Activated CD8-positive, alpha-beta T cell treated with anti-CD3 and anti-CD28 coated beads for 36 hours (primary cell): ENCODE results near the gene MBLAC1. TPM values are rescaled to one million over a fixed set of nuclear protein-coding genes. Genes with fewer than 3 reads are reported as not detected.
"Not testable (repeated sequence)": the region's sequence is repeated elsewhere in the genome, so short reads cannot be mapped to it uniquely, and the experiment has no call there.

Experiments used
- ATAC-seq: fragments of 200-7000 bp; cut with Tn5 transposase; one replicate; pipeline ENCODE4 v1.10.0; 2021; ENCODE audit warnings: mild to moderate bottlenecking, moderate library complexity
- CTCF ChIA-PET: fragments of 350-600 bp; sonication (Branson Sonifier 250); formaldehyde crosslinking; loops from one replicate; lab custom pipeline; 2021; ENCODE audit warnings: antibody characterized with exemption; lab: Charles Lee
- POLR2A ChIA-PET: fragments of 350-600 bp; sonication (Branson Sonifier 250); formaldehyde crosslinking; loops from one replicate; lab custom pipeline; 2021; ENCODE audit warnings: antibody characterized with exemption; lab: Charles Lee
- DNase-seq: peaks from one replicate; pipeline ENCODE4 v3.0.0-alpha.2; 2020
- H3K27ac Mint-ChIP-seq: one replicate; pipeline ENCODE4 v1.8.0; 2021; ENCODE audit warnings: mild to moderate bottlenecking, mixed read lengths
- H3K27me3 Mint-ChIP-seq: one replicate; pipeline ENCODE4 v1.8.0; 2021; ENCODE audit warnings: mixed read lengths
- H3K36me3 Mint-ChIP-seq: one replicate; pipeline ENCODE4 v1.8.0; 2021; ENCODE audit warnings: low read depth, mixed read lengths
- H3K4me1 Mint-ChIP-seq: one replicate; pipeline ENCODE4 v1.8.0; 2021; ENCODE audit warnings: low read depth, mixed read lengths
- H3K4me3 Mint-ChIP-seq: one replicate; pipeline ENCODE4 v1.8.0; 2021; ENCODE audit warnings: mild to moderate bottlenecking, moderate library complexity, mixed read lengths
- H3K9me3 Mint-ChIP-seq: one replicate; pipeline ENCODE4 v1.8.0; 2021; ENCODE audit warnings: mixed read lengths
- intact Hi-C: fragments of 100-400 bp; cut with micrococcal nuclease; formaldehyde crosslinking; loops from one replicate; pipeline ENCODE4 v1.10.0; 2022
- total RNA-seq, 2 experiments: library from RNA; stranded (reverse); gene quantifications; one replicate each; pipeline ENCODE4 v1.2.3, GENCODE V29; 2021
- TF ChIP-seq, protein P1 (sequence below): fragments of 200-600 bp; IDR thresholded peaks from one replicate; pipeline ENCODE4 v1.8.0; 2022; ENCODE audit warnings: antibody characterized with exemption, mild to moderate bottlenecking

MBLAC1 gene
- total RNA-seq, 2 experiments from 2014 or later: 1.9 to 2.1 TPM

GRCh38 chr7:100141555-100141949, 14.8 kb downstream of the MBLAC1 start:
- H3K27me3 Mint-ChIP-seq: no peaks in the 10 kb centered on the region
- ATAC-seq (no peak), DNase-seq (no peak)
- no peak overlapping the region for H3K4me3 Mint-ChIP-seq
- no peak overlapping the region for H3K27ac Mint-ChIP-seq
- CTCF ChIA-PET: interaction anchor here (1.5 to 2.0 kb wide), 3 partner anchors 9 to 76 kb away, joined by 5 to 11 read pairs (median 8); no protein-coding TSS in a partner anchor
- TF ChIP-seq, protein P1, sequence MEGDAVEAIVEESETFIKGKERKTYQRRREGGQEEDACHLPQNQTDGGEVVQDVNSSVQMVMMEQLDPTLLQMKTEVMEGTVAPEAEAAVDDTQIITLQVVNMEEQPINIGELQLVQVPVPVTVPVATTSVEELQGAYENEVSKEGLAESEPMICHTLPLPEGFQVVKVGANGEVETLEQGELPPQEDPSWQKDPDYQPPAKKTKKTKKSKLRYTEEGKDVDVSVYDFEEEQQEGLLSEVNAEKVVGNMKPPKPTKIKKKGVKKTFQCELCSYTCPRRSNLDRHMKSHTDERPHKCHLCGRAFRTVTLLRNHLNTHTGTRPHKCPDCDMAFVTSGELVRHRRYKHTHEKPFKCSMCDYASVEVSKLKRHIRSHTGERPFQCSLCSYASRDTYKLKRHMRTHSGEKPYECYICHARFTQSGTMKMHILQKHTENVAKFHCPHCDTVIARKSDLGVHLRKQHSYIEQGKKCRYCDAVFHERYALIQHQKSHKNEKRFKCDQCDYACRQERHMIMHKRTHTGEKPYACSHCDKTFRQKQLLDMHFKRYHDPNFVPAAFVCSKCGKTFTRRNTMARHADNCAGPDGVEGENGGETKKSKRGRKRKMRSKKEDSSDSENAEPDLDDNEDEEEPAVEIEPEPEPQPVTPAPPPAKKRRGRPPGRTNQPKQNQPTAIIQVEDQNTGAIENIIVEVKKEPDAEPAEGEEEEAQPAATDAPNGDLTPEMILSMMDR: no peak
- POLR2A ChIA-PET: interaction anchor here (1.0 to 1.2 kb wide), 2 partner anchors 13 to 15 kb away, joined by 3 to 5 read pairs; no protein-coding TSS in a partner anchor
- no peaks in the 10 kb centered on the region for H3K9me3 Mint-ChIP-seq
- intact Hi-C loops: no loop called here
- no peaks in the 10 kb centered on the region for H3K36me3 Mint-ChIP-seq
- H3K4me1 Mint-ChIP-seq: peaks cover 13% of the 10 kb centered on the region

GRCh38 chr7:100142461-100142860, 15.7 kb downstream of the MBLAC1 start:
- Mint-ChIP-seq H3K27ac (no peak overlapping the region), H3K27me3 (no peaks in the 10 kb centered on the region), H3K36me3 (no peaks in the 10 kb centered on the region), H3K9me3 (no peaks in the 10 kb centered on the region), H3K4me1 (peaks cover 13% of the 10 kb centered on the region), H3K4me3 (no peak overlapping the region)
- no peak for ATAC-seq
- ChIA-PET CTCF (interaction anchor here (1.0 to 2.0 kb wide), 4 partner anchors 10 to 75 kb away, joined by 3 to 11 read pairs (median 6); no protein-coding TSS in a partner anchor), POLR2A (interaction anchor here (0.7 to 1.2 kb wide), 4 partner anchors 9 to 512 kb away, joined by 3 to 5 read pairs (median 3); no protein-coding TSS in a partner anchor)
- TF ChIP-seq, protein P1: no peak
- no peak for DNase-seq
- intact Hi-C loops: no loop called here

- CTCF ChIA-PET: interaction anchor here (1.3 to 5.5 kb wide), 4 partner anchors 13 to 44 kb away, joined by 3 to 27 read pairs (median 7); partner anchors contain the start of gene TRAPPC14
- H3K27ac Mint-ChIP-seq, H3K27me3 Mint-ChIP-seq, ATAC-seq, H3K9me3 Mint-ChIP-seq, DNase-seq, H3K4me3 Mint-ChIP-seq: not testable (repeated sequence)
- Mint-ChIP-seq H3K4me1 (peaks cover 14% of the 10 kb centered on the region), H3K36me3 (peaks cover 11% of the 10 kb centered on the region)
- intact Hi-C loops: loop anchor here (5.0 kb wide), 1 partner anchor 66 kb away; no protein-coding TSS in a partner anchor
- POLR2A ChIA-PET: interaction anchor here (0.6 to 1.9 kb wide), 3 partner anchors 12 to 15 kb away, joined by 3 to 5 read pairs (median 5); no protein-coding TSS in a partner anchor
Observed at GRCh38 chr7:100146350-100146749, 19.6 kb downstream of the MBLAC1 start.

DNA sequence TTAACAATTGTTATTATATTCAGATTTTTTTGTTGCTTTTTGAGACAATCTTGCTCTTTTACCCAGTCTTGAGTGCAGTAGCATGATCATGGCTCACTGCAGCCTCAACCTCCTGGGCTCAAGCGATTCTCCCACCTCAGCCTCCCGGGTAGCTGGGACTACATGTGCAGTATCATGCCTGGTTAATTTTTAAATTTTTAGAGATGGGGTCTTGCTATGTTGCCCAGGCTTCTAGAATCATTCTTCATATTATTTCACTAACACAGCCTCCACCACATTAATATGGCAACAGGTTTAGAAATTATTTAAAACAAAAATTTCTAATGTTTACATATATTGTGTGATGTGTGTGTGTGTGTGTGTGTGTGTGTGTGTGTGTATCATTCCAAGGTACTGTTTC, 20.5 kb downstream of the MBLAC1 start:
- intact Hi-C loops: loop anchor here (5.0 kb wide), 1 partner anchor 65 kb away; no protein-coding TSS in a partner anchor
- Mint-ChIP-seq H3K9me3 (no peaks in the 10 kb centered on the region), H3K27ac (no peak overlapping the region), H3K4me1 (peaks cover 18% of the 10 kb centered on the region), H3K4me3 (no peak overlapping the region), H3K36me3 (peaks cover 17% of the 10 kb centered on the region), H3K27me3 (no peaks in the 10 kb centered on the region)
- ATAC-seq (no peak), DNase-seq (no peak)
- CTCF ChIA-PET: interaction anchor here (1.3 to 5.5 kb wide), 5 partner anchors 9 to 43 kb away, joined by 3 to 27 read pairs (median 8); partner anchors contain the start of gene TRAPPC14
- POLR2A ChIA-PET: interaction anchor here (0.7 to 1.9 kb wide), 6 partner anchors 9 to 740 kb away, joined by 3 to 5 read pairs (median 4); partner anchors contain the start of gene GPC2
- TF ChIP-seq, protein P1: no peak

DNA sequence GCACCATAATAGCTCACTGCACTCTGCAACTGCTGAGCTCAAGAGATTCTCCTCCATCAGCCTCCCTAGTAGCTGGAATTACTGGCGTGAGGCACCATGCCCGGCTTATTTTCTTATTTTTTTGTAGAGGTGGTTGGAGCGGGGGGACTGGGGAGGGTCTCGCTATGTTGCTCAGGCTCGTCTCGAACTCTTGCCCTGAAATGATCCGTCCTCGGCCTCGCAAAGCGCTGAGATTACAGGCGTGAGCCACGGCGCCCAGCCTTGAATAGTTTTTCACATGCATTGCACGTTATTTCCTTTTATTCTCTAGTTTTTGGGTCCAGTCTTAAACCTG, 21.4 kb downstream of the MBLAC1 start:
- no peak for DNase-seq
- peaks cover 24% of the 10 kb centered on the region for H3K36me3 Mint-ChIP-seq
- peak overlapping the region; percentile 99 for H3K27ac Mint-ChIP-seq
- H3K4me3 Mint-ChIP-seq: peak overlapping the region; percentile 99
- H3K27me3 Mint-ChIP-seq: no peaks in the 10 kb centered on the region
- H3K4me1 Mint-ChIP-seq: peaks cover 23% of the 10 kb centered on the region
- ChIA-PET CTCF (interaction anchor here (0.9 to 5.5 kb wide), 9 partner anchors 10 to 259 kb away, joined by 3 to 27 read pairs (median 6); partner anchors contain the start of gene TRAPPC14), POLR2A (interaction anchor here (0.6 to 1.9 kb wide), 7 partner anchors 10 to 74 kb away, joined by 3 to 5 read pairs (median 4); partner anchors contain the start of gene GPC2)
- no peaks in the 10 kb centered on the region for H3K9me3 Mint-ChIP-seq
- intact Hi-C loops: loop anchor here (5.0 kb wide), 1 partner anchor 64 kb away; no protein-coding TSS in a partner anchor
- TF ChIP-seq, protein P1: no peak
- ATAC-seq: peak; percentile 5
